ENCODE data around the gene XRRA1.
"Not testable (repeated sequence)": the region's sequence is repeated elsewhere in the genome, so short reads cannot be mapped to it uniquely, and the experiment has no call there.

XRRA1 gene

GRCh38 chr11:74825596-74825995 is 123.3 kb downstream of the XRRA1 start:
- not testable (repeated sequence) for DNase-seq (ENCODE audit: low spot score)

- no peak for DNase-seq (ENCODE audit: low spot score)
Measured at GRCh38 chr11:74824285-74824982, 124.5 kb downstream of the XRRA1 start.

- DNase-seq (ENCODE audit: low spot score): no peak
Measured at GRCh38 chr11:74822170-74822569, 126.7 kb downstream of the XRRA1 start.

GRCh38 chr11:74820763-74821162 is 128.1 kb downstream of the XRRA1 start:
- no peak for DNase-seq (ENCODE audit: low spot score)

- no peak for DNase-seq (ENCODE audit: low spot score)
Measured at GRCh38 chr11:74819400-74819799, 129.5 kb downstream of the XRRA1 start.

GRCh38 chr11:74818283-74818946 is 130.5 kb downstream of the XRRA1 start:
- no peak for DNase-seq (ENCODE audit: low spot score)

GRCh38 chr11:74816664-74817063 is 132.2 kb downstream of the XRRA1 start:
- DNase-seq (ENCODE audit: low spot score): no peak

GRCh38 chr11:74815966-74816365 is 132.9 kb downstream of the XRRA1 start:
- DNase-seq (ENCODE audit: low spot score): no peak

GRCh38 chr11:74809801-74810200 is 139.1 kb downstream of the XRRA1 start:
- no peak for DNase-seq (ENCODE audit: low spot score)

GRCh38 chr11:74806267-74806666 is 142.6 kb downstream of the XRRA1 start:
- DNase-seq (ENCODE audit: low spot score): no peak

- no peak for DNase-seq (ENCODE audit: low spot score)
Measured at GRCh38 chr11:74791333-74792100, 157.4 kb downstream of the XRRA1 start.
